ENCODE measurements around the gene LRIT1. TPM values are rescaled to one million over a fixed set of nuclear protein-coding genes. Genes with fewer than 3 reads are reported as not detected.
"Not testable (repeated sequence)": the region's sequence is repeated elsewhere in the genome, so short reads cannot be mapped to it uniquely, and the experiment has no call there.

The LRIT1 gene
- not detected for total RNA-seq

DNA sequence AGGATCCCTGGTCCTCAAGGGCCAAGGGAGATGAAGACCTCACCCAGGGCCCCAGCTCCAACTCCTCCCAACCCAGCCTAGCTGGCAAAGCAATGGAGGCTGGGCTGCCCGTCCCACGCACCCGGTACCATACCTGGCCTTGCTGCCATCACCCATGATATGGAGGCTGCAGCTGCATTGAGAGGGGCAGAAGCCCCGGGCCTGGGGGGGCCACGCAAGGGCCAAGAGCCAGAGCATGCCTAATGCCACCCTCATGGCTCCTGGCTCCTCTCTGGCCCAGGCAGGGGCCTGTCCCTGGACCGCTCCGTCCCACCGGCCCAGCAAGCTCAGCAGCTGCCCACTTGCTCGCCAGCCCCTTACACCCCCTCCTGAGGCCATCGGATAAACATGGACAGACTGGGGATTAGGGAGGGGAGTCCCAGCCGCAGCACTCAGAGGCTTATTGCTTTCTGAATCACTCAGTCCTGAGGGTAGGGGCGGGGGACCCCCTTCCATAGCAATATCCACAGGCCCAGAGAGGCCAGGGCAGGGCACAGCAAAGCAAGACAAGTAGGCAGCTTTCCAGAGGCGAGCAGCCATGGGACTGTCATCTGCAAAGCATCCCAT lies at the start of gene LRIT1:
TSS of gene LRIT1 (minus strand) at position 362 of the 606 bp plus-strand sequence. CDS start at position 255, 107 bp downstream.
- DNase-seq = no peak

DNA sequence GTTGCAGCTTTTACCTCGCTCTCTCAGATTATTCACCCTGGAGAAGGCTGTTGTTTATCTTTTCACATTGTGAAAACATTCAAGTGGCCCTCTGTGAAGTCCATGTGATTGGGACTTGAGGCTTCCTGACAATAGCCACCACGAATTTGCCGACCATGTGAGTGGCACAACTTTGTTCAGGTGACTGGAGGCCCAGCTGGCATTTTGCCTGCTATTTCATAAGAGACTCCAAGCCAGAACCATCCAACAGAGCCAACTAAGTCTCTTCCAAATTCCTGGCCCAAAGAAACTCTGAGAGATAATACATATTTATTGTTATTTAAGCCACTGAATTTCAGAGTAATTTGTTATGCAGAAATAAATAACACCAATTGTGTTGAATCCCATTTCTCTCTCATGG lies 48.9 kb upstream of the LRIT1 start:
- DNase-seq = no peak

- no peak for DNase-seq
Measured at GRCh38 chr10:84289521-84290200, 48.3 kb upstream of the LRIT1 start.

- no peak for DNase-seq
Measured at GRCh38 chr10:84288151-84288550, 46.8 kb upstream of the LRIT1 start.

- DNase-seq = no peak
Measured at GRCh38 chr10:84286695-84287094, 45.3 kb upstream of the LRIT1 start.

DNA sequence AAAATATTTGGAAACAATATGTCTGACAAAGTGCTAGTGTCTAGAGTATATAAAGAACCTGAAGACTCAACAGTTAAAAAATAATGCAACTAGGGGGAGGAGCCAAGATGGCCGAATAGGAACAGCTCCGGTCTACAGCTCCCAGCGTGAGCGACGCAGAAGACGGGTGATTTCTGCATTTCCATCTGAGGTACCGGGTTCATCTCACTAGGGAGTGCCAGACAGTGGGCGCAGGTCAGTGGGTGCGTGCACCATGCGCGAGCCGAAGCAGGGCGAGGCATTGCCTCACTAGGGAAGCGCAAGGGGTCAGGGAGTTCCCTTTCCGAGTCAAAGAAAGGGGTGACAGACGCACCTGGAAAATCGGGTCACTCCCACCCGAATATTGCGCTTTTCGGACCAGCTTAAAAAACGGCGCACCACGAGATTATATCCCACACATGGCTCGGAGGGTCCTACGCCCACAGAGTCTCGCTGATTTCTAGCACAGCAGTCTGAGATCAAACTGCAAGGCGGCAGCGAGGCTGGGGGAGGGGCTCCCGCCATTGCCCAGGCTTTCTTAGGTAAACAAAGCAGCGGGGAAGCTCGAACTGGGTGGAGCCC lies 38.6 kb upstream of the LRIT1 start:
- DNase-seq = not testable (repeated sequence)

- DNase-seq = no peak
Measured at GRCh38 chr10:84270708-84271107, 29.4 kb upstream of the LRIT1 start.

GRCh38 chr10:84269773-84270172 lies 28.4 kb upstream of the LRIT1 start:
- no peak for DNase-seq

GRCh38 chr10:84269162-84269561 lies 27.8 kb upstream of the LRIT1 start:
- no peak for DNase-seq

DNA sequence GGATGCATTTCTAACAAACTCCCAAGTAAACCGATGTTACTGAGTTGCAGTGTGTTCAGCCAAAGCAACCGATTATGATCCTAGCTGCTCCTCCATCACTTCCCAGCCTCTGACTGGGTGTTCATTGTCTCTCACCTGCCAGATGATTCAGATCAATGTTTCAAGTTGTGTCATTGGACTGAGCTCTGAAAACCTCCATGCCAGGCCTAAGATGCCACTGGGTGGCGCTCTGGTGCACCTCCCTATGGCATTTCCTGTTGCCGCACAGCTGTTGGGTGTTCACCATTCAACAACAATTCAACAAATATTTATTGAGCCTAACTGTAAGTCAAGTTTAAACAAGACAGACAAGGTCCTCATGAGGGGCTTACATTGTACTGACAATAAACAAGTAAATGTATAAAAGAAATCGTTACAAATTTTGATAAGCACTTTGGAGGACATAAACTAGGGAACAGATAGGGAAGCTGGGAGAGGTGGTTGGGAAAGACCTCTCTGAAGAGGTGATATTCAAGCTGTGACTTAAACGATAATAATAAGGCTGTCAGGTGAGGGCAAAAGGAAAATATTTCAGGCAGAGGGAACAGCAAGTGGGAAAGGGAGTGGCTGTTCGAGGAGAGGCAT lies 26.3 kb upstream of the LRIT1 start:
- DNase-seq = peak; percentile 23

DNA sequence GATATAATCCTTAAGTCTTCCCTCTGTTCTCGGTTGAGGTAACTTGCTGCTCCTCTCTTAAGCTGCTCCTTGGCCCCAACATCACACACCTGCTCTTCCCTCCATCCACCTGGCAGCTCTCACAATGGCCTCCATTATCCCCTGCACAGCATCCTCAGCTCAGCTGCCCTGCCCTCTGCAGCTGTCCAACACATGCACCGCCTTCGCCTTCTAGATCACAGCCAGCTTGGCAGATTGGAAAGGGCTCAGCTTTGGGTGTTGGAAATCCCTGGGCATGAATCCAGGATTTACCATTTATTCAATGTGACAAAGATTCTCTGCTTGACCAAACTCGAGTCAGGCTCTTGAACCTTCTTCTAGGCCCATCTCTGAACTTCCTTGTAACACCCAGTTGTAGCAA lies 24.1 kb upstream of the LRIT1 start:
- peak; percentile 87 for DNase-seq

DNA sequence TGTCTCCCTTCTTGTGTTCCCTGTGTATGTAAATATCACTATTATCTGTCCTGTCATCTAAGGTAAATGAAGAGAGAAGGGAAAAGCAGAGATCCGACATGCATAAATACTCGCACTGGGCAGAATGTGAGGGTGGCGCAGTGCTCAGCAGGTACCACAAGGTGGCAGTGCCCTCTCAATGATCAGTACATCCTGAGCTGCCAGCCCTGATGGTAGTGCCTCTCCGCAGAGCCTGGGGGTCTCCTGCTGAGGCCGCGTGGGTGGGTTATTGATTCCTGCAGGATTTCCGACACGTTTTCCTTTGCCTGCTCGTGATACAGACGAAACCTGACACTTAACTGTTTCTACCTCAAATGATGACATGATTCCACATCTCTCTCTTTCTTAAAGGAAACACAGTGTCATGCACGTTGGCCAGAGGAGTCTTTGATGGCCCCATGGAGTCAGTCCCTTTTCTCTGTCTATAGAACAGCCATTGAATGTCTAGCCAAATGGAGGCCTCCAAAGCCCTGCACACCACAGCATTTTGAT lies 23.3 kb upstream of the LRIT1 start:
- peak; percentile 82 for DNase-seq

DNA sequence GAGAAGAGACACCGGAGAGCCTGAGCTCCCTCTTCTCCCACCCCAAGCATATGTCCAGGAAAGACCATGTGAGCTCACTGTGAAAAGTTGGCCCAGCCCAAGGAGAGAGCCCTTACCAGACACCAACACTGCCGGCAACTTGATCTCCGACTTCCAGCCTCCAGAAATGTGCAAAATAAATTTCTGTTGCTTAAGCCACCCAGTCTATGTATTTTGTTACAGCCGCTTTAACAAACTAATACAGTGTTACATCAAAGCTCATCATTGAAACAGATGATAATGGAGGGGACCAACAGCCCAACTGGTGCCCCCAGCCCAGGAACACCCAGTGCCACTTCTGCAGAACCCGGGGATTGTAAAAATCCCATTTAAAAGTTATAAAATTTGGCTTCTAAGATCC lies 22.4 kb upstream of the LRIT1 start:
- no peak for DNase-seq

DNA sequence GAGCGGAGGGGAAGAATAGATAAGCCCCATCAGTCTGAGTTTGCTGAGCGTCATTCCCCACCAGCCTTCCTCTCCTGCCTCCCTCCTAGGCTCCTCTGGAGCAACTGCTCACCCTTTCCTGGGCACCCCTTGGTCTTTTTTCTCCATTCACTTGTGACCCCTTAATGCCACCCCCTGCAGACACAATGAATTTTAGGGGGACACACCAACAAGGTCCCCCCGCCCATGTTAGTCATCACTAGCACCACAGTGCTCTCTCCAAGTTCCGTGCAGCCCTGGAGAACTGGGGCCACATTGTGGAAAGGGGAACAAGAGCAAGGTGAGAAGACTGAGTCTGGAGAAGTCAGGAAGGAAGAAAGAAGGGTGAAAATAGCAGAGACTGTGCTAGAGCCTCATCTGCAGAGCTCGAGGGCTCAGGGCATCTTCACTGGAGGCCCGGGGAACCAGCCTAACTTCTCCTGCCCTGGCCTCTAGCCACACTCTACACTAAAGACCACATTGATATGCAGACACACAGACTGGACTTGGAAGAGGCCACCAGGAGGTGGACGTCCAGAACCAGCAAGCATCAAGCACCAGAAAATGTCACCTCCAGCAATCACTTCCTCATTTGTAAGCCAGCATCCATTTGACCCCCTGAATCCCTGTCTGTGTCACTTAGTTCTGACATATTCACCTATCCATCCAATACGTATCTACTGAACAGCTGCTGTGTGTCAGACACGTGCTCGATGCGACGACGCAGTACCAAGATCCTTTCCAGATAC lies 21.0 kb upstream of the LRIT1 start:
- no peak for DNase-seq

GRCh38 chr10:84261236-84261915 lies 20.0 kb upstream of the LRIT1 start:
- no peak for DNase-seq

DNA sequence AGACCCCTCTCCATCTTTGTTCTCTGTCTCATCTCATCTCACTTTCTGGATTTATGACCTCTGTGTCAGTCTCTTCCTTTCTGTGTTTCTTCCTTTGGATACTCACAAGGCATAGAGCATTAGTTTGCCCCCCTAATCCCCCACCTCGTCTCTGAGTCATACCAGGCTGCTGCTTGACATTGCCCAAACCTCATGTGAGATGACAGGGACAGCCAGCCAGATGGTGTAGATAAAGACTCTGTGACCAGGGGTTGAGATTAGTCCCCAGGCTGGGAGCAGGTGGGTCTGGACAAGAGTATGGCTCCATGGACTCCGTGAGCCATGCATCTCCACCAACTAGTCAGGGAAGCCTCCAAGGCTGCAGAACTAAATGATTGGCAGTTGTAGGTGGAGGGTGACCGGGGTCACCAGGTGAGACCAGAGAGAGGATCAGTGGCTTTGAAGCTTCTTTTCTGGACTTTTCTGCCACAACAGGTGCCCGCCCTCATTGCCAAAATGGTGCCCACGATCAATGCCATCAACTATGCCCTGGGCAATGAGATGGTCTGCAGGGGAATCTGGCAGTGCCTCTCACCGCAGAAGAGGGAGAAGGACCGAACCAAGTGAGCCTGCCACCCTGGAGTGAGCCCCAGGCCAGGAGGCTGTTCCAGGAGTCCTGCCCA lies 16.8 kb upstream of the LRIT1 start:
- no peak for DNase-seq

DNA sequence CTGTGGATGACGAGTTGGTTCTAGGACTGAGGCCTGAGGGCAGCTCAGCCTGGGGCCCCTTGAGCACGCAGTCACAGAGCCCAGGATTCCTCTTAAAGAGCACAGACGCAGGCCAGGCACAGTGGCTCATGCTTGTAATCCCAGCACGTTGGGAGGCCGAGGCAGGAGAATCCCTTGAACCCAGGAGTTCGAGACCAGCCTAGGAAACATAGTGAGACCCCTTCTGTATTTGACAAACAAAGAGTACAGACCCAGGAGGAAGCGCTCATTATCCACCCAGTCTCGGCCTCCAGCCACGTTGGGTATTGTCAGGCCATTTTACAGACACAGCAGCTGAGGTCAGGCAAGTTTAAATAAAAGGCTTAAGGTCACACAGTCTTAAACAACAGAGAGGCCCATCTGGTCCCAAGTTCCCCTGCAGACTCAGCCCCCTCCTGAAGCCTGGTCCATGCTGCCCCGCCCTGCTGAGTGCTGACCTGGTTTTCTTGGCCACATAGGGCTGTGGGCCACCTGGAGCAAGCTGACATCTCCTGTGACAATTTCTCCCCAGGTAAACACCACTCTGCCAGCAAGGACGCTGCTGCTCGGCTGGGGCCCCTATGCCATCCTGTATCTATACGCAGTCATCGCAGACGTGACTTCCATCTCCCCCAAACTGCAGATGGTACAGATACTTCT lies 16.1 kb upstream of the LRIT1 start:
- no peak for DNase-seq

DNA sequence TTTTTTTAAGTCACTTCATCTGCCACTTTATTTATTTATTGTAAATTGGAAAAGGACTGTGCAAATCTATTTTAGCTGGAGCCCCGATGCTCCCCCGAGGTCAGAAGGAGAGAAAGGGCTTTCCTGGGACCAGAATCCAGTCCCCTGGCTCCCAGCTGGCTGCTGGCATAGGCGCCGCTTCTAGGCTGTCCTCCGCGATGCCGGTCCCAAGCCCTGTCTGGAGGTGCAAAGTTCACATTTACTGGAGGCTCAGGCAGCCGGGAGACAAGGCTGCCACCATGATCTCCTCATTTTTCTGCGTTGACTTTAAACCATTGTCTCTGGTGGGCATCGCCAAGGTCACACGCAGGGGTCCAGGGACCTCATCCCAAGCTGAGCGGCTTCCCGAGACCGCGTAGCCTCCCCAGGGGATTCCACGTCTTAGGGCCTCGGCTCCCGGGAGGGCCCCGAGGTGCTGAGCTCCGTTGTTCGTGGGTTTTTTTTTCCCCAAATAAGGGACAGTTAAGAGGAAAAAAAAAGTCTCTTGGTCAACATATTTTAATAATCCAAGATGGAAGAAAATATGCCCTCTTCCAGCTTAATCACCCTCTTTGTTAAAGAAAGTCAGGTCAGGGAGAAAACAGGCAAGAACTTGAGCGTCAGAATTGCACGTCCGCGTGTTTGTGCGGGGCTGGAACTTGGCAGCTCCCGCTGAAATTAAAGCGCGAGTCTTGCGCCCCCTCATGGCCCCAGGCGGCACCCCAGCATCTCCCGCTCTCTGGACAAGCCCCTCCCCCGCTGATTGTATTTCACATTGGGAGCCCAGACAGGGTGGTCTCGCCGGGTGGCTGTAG lies 15.4 kb upstream of the LRIT1 start:
- peak; percentile 82 for DNase-seq

Data from tongue (tissue), 2 donors.